GM23338 (cell line): Measurements from ENCODE around the gene OPTC. TPM values are rescaled to one million over a fixed set of nuclear protein-coding genes. Genes with fewer than 3 reads are reported as not detected.

Experiments
- ATAC-seq: fragments of 200-7000 bp; cut with Tn5 transposase; 3 replicates; pipeline ENCODE4 v1.9.1; 2020
- DNase-seq: peaks from one replicate; pipeline ENCODE4 v3.0.0-alpha.2; 2015; ENCODE audit warnings: low spot score
- H2AFZ ChIP-seq: fragments of 200-600 bp; sonication (generic); 2 replicates; pipeline ENCODE4 v1.8.0; 2016; ENCODE audit warnings: antibody characterized with exemption, mild to moderate bottlenecking, moderate library complexity
- H3F3A ChIP-seq: fragments of 200-600 bp; sonication (generic); replicated peaks from 2 replicates; pipeline ENCODE4 v1.8.0; 2017; ENCODE audit warnings: antibody characterized with exemption, mixed run types, low read depth
- H3K27ac ChIP-seq: fragments of 200-600 bp; sonication (generic); 2 replicates; pipeline ENCODE4 v1.6.1; 2016; ENCODE audit warnings: low read depth
- H3K27me3 ChIP-seq: fragments of 200-600 bp; sonication (generic); 2 replicates; pipeline ENCODE4 v1.8.0; 2016; ENCODE audit warnings: mild to moderate bottlenecking, mixed run types, moderate library complexity; ENCODE audit not compliant: insufficient read depth
- H3K36me3 ChIP-seq: fragments of 200-600 bp; sonication (generic); 2 replicates; pipeline ENCODE4 v1.8.0; 2016; ENCODE audit warnings: mild to moderate bottlenecking; ENCODE audit not compliant: insufficient read depth
- H3K4me1 ChIP-seq: fragments of 200-600 bp; sonication (generic); 2 replicates; pipeline ENCODE4 v1.8.0; 2016; ENCODE audit warnings: mild to moderate bottlenecking, moderate library complexity; ENCODE audit not compliant: insufficient read depth
- H3K4me2 ChIP-seq: fragments of 200-600 bp; sonication (generic); 2 replicates; pipeline ENCODE4 v1.7.1; 2017; ENCODE audit warnings: mixed run types
- H3K4me3 ChIP-seq: fragments of 200-600 bp; sonication (generic); 2 replicates; pipeline ENCODE4 v1.6.1; 2016; ENCODE audit warnings: mixed run types
- H3K79me2 ChIP-seq: fragments of 200-600 bp; sonication (generic); replicated peaks from 2 replicates; pipeline ENCODE4 v1.8.0; 2017; ENCODE audit warnings: mild to moderate bottlenecking; ENCODE audit not compliant: insufficient read depth
- H3K9me2 ChIP-seq: fragments of 200-600 bp; sonication (generic); 2 replicates; pipeline ENCODE4 v1.8.0; 2017; ENCODE audit not compliant: insufficient read depth
- H4K20me1 ChIP-seq: fragments of 200-600 bp; sonication (generic); replicated peaks from 2 replicates; pipeline ENCODE4 v1.8.0; 2017; ENCODE audit warnings: mild to moderate bottlenecking; ENCODE audit not compliant: insufficient read depth
- H3K27ac Mint-ChIP-seq: 2 replicates; pipeline ENCODE4 v1.8.0; 2020; ENCODE audit warnings: inconsistent platforms, mild to moderate bottlenecking, moderate library complexity, mixed read lengths
- H3K27me3 Mint-ChIP-seq: 3 replicates; pipeline ENCODE4 v1.8.0; 2022; ENCODE audit warnings: low read depth, mild to moderate bottlenecking, moderate library complexity, mixed read lengths, inconsistent platforms; ENCODE audit not compliant: insufficient read depth, poor library complexity
- H3K36me3 Mint-ChIP-seq: 3 replicates; pipeline ENCODE4 v1.8.0; 2021; ENCODE audit warnings: low read depth, mild to moderate bottlenecking, inconsistent platforms, moderate library complexity, mixed read lengths
- H3K4me1 Mint-ChIP-seq: 3 replicates; pipeline ENCODE4 v1.8.0; 2020; ENCODE audit warnings: mild to moderate bottlenecking, inconsistent platforms, mixed read lengths
- H3K4me3 Mint-ChIP-seq: 3 replicates; pipeline ENCODE4 v1.8.0; 2021; ENCODE audit warnings: moderate library complexity, mild to moderate bottlenecking, inconsistent platforms, mixed read lengths
- H3K9me3 Mint-ChIP-seq: 3 replicates; pipeline ENCODE4 v1.8.0; 2020; ENCODE audit warnings: moderate library complexity, mild to moderate bottlenecking, inconsistent platforms, mixed read lengths
- CREB1 ChIP-seq: fragments of 250-450 bp; sonication (Bioruptor Pico); IDR thresholded peaks from 2 replicates; pipeline ENCODE4 v1.5.0; 2020; ENCODE audit warnings: low read depth, mild to moderate bottlenecking, moderate library complexity
- EZH2phosphoT487 ChIP-seq: fragments of 200-600 bp; sonication (generic); IDR thresholded peaks from one replicate; pipeline ENCODE4 v1.8.1; 2018; ENCODE audit warnings: antibody characterized with exemption; ENCODE audit not compliant: unreplicated experiment
- JUNB ChIP-seq: IDR thresholded peaks from one replicate; pipeline ENCODE4 v1.6.1; 2016; ENCODE audit warnings: antibody characterized with exemption; ENCODE audit not compliant: unreplicated experiment
- NANOG ChIP-seq: IDR thresholded peaks from 2 replicates; pipeline ENCODE4 v1.6.1; 2016; ENCODE audit warnings: antibody characterized with exemption, borderline replicate concordance
- POLR2AphosphoS5 ChIP-seq: IDR thresholded peaks from 2 replicates; pipeline ENCODE4 v1.6.1; 2016; ENCODE audit warnings: antibody characterized with exemption, low read depth
- ZNF114 ChIP-seq: fragments of 250-450 bp; sonication (Bioruptor Pico); IDR thresholded peaks from 2 replicates; pipeline ENCODE4 v1.5.0; 2020; ENCODE audit warnings: mild to moderate bottlenecking, moderate library complexity
- ZNF331 ChIP-seq: fragments of 250-450 bp; sonication (Bioruptor Pico); IDR thresholded peaks from 2 replicates; pipeline ENCODE4 v1.5.0; 2020; ENCODE audit warnings: low read depth, mild to moderate bottlenecking, moderate library complexity
- polyA plus RNA-seq: library from polyadenylated mRNA; unstranded; fragments of >200 nt; fragmentation: Nextera tagmentation; extraction: Ambion mirVana; gene quantifications from 2 replicates; pipeline ENCODE4 v1.2.1, GENCODE V29; 2016
- total RNA-seq: library from RNA; depleted of rRNA; stranded (reverse); fragments of >200 nt; shearing (Covaris generic); gene quantifications from 2 replicates; pipeline ENCODE4 v1.2.3, GENCODE V29; 2014
- TF ChIP-seq, protein P1 (sequence below): fragments of 250-450 bp; sonication (Bioruptor Pico); IDR thresholded peaks from 2 replicates; pipeline ENCODE4 v1.5.0; 2020; ENCODE audit warnings: mild to moderate bottlenecking, moderate library complexity

Gene OPTC
- total and polyA plus RNA-seq, 2 experiments from 2014 or later: 0.50 to 1.0 TPM

GRCh38 chr1:203522237-203522636 lies 28.3 kb downstream of the OPTC start (continued):
- TF ChIP-seq, protein P1, sequence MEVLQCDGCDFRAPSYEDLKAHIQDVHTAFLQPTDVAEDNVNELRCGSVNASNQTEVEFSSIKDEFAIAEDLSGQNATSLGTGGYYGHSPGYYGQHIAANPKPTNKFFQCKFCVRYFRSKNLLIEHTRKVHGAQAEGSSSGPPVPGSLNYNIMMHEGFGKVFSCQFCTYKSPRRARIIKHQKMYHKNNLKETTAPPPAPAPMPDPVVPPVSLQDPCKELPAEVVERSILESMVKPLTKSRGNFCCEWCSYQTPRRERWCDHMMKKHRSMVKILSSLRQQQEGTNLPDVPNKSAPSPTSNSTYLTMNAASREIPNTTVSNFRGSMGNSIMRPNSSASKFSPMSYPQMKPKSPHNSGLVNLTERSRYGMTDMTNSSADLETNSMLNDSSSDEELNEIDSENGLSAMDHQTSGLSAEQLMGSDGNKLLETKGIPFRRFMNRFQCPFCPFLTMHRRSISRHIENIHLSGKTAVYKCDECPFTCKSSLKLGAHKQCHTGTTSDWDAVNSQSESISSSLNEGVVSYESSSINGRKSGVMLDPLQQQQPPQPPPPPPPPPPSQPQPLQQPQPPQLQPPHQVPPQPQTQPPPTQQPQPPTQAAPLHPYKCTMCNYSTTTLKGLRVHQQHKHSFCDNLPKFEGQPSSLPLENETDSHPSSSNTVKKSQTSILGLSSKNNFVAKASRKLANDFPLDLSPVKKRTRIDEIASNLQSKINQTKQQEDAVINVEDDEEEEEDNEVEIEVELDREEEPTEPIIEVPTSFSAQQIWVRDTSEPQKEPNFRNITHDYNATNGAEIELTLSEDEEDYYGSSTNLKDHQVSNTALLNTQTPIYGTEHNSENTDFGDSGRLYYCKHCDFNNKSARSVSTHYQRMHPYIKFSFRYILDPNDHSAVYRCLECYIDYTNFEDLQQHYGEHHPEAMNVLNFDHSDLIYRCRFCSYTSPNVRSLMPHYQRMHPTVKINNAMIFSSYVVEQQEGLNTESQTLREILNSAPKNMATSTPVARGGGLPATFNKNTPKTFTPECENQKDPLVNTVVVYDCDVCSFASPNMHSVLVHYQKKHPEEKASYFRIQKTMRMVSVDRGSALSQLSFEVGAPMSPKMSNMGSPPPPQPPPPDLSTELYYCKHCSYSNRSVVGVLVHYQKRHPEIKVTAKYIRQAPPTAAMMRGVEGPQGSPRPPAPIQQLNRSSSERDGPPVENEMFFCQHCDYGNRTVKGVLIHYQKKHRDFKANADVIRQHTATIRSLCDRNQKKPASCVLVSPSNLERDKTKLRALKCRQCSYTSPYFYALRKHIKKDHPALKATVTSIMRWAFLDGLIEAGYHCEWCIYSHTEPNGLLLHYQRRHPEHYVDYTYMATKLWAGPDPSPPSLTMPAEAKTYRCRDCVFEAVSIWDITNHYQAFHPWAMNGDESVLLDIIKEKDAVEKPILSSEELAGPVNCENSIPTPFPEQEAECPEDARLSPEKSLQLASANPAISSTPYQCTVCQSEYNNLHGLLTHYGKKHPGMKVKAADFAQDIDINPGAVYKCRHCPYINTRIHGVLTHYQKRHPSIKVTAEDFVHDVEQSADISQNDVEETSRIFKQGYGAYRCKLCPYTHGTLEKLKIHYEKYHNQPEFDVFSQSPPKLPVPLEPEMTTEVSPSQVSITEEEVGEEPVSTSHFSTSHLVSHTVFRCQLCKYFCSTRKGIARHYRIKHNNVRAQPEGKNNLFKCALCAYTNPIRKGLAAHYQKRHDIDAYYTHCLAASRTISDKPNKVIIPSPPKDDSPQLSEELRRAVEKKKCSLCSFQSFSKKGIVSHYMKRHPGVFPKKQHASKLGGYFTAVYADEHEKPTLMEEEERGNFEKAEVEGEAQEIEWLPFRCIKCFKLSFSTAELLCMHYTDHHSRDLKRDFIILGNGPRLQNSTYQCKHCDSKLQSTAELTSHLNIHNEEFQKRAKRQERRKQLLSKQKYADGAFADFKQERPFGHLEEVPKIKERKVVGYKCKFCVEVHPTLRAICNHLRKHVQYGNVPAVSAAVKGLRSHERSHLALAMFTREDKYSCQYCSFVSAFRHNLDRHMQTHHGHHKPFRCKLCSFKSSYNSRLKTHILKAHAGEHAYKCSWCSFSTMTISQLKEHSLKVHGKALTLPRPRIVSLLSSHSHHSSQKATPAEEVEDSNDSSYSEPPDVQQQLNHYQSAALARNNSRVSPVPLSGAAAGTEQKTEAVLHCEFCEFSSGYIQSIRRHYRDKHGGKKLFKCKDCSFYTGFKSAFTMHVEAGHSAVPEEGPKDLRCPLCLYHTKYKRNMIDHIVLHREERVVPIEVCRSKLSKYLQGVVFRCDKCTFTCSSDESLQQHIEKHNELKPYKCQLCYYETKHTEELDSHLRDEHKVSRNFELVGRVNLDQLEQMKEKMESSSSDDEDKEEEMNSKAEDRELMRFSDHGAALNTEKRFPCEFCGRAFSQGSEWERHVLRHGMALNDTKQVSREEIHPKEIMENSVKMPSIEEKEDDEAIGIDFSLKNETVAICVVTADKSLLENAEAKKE (CRISPR knock-in tag): no peak
- TF ChIP-seq NANOG (no peak), POLR2AphosphoS5 (no peak), JUNB (no peak), EZH2phosphoT487 (no peak), ZNF114 (CRISPR knock-in tag) (no peak)

- H3K36me3 ChIP-seq: no peaks in the 10 kb centered on the region
- Mint-ChIP-seq H3K27me3 (peaks cover 44% of the 10 kb centered on the region), H3K4me3 (no peak overlapping the region), H3K27ac (no peak overlapping the region), H3K4me1 (peaks cover 56% of the 10 kb centered on the region), H3K9me3 (no peaks in the 10 kb centered on the region; the same call in 2 of the 3 replicates), H3K36me3 (no peaks in the 10 kb centered on the region)
- peaks cover 50% of the 10 kb centered on the region for H3K4me1 ChIP-seq
- DNase-seq (no peak), ATAC-seq (no peak)
- H3K4me2 ChIP-seq: no peak overlapping the region
- H3K4me3 ChIP-seq: no peak overlapping the region
- H3F3A ChIP-seq: no peaks in the 10 kb centered on the region
- H3K9me2 ChIP-seq: no peaks in the 10 kb centered on the region
- H3K79me2 ChIP-seq: no peaks in the 10 kb centered on the region
- no peaks in the 10 kb centered on the region for H4K20me1 ChIP-seq
- no peak overlapping the region for H3K27ac ChIP-seq
- H3K27me3 ChIP-seq: peaks cover 32% of the 10 kb centered on the region
- no peak overlapping the region for H2AFZ ChIP-seq
- TF ChIP-seq ZNF331 (no peak), CREB1 (CRISPR knock-in tag) (no peak), JUNB (no peak)
- TF ChIP-seq, protein P1 (CRISPR knock-in tag): no peak
These were observed 29.7 kb downstream of the OPTC start for GRCh38 chr1:203523667-203524066.
